ENCODE data around the gene OR6J1. TPM values are rescaled to one million over a fixed set of nuclear protein-coding genes. Genes with fewer than 3 reads are reported as not detected.

The OR6J1 gene
- total and polyA plus RNA-seq, 2 experiments from 2014 or later, result not detected

- no peaks in the 10 kb centered on the region for H3K36me3 ChIP-seq
- no peak for TF ChIP-seq CTCF (IDR thresholded peaks at IDR 0.05; ENCODE audit: low read depth, low read length)
- H3K4me1 ChIP-seq (ENCODE audit: low read depth), result peaks cover 5% of the 10 kb centered on the region
- DNase-seq (ENCODE audit: low read depth in 1 of 2, low spot score in 1 of 2), result no peak
- H3K27ac ChIP-seq, result no peak overlapping the region
- H3K4me3 ChIP-seq, result no peak overlapping the region
- H3K9me3 ChIP-seq (ENCODE audit: low read depth), result no peaks in the 10 kb centered on the region
- H3K27me3 ChIP-seq, result no peaks in the 10 kb centered on the region
Observed at GRCh38 chr14:22587247-22587646, 56.9 kb downstream of the OR6J1 start.

GRCh38 chr14:22583994-22584393 lies 60.2 kb downstream of the OR6J1 start:
- Histone ChIP-seq H3K4me1 (ENCODE audit: low read depth) (peaks cover 9% of the 10 kb centered on the region), H3K27ac (no peak overlapping the region), H3K4me3 (no peak overlapping the region), H3K27me3 (no peaks in the 10 kb centered on the region), H3K36me3 (no peaks in the 10 kb centered on the region), H3K9me3 (ENCODE audit: low read depth) (no peaks in the 10 kb centered on the region)
- no peak for TF ChIP-seq CTCF (IDR thresholded peaks at IDR 0.05; ENCODE audit: low read depth, low read length)
- no peak for DNase-seq (ENCODE audit: low read depth in 1 of 2, low spot score in 1 of 2)

Other genes starting within 250 kb of the OR6J1 start
- 103 and 188 TPM in 2 replicates for gene DAD1, start 55.1 kb downstream of the OR6J1 start, total RNA-seq
- gene DAD1, start 55.1 kb downstream of the OR6J1 start, polyA plus RNA-seq, result 329 and 444 TPM in 2 replicates
- 33.1 and 33.4 TPM in 2 replicates for gene ABHD4, start 46.1 kb downstream of the OR6J1 start, total RNA-seq
- 41.0 and 43.5 TPM in 2 replicates for gene ABHD4, start 46.1 kb downstream of the OR6J1 start, polyA plus RNA-seq
- 137 and 160 TPM in 2 replicates for gene OXA1L, start 122.3 kb upstream of the OR6J1 start, total RNA-seq
- 53.4 and 71.5 TPM in 2 replicates for gene OXA1L, start 122.3 kb upstream of the OR6J1 start, polyA plus RNA-seq
- gene SLC7A7, start 171.1 kb upstream of the OR6J1 start, total RNA-seq, result 1.3 and 2.3 TPM in 2 replicates
- 1.4 and 1.9 TPM in 2 replicates for gene SLC7A7, start 171.1 kb upstream of the OR6J1 start, polyA plus RNA-seq
- gene MRPL52, start 185.5 kb upstream of the OR6J1 start, total RNA-seq, result 58.0 and 97.9 TPM in 2 replicates
- gene MRPL52, start 185.5 kb upstream of the OR6J1 start, polyA plus RNA-seq, result 246 and 259 TPM in 2 replicates
- gene MMP14, start 192.2 kb upstream of the OR6J1 start, total RNA-seq, result 24.6 and 48.1 TPM in 2 replicates
- 1.8 and 6.3 TPM in 2 replicates for gene MMP14, start 192.2 kb upstream of the OR6J1 start, polyA plus RNA-seq
- 40.8 and 47.1 TPM in 2 replicates for gene LRP10, start 227.4 kb upstream of the OR6J1 start, total RNA-seq
- gene LRP10, start 227.4 kb upstream of the OR6J1 start, polyA plus RNA-seq, result 58.6 and 62.7 TPM in 2 replicates
- 1.6 and 5.1 TPM in 2 replicates for gene REM2, start 238.9 kb upstream of the OR6J1 start, total RNA-seq
- gene REM2, start 238.9 kb upstream of the OR6J1 start, polyA plus RNA-seq, result 2.7 and 7.1 TPM in 2 replicates

All from cardiac muscle cell (in vitro differentiated cells and primary cell).